ENCODE measurements around the gene PSMB5.

DNA sequence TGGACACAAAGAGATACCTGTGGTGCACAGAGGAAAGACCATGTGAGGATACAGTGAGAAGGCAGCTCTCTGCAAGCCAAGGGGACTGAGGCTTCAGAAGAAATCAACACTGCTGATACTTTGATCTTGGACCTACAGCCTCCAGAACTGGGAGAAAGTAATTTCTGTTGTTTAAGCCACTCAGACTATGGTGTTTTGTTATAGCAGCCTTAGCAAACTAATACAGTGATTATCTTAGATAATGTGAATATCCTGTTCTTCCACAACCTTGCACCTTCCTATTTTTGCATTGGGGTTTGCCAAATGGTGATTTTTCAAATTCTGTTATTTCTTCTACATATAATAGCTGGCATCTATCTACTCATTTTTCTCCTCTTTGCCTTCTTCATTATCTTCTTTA, 16.6 kb downstream of the PSMB5 start:
- TF ChIP-seq POLR2A (IDR thresholded peaks at IDR 0.05; ENCODE audit: insufficient read depth in 1 of 2, low read depth in 2 of 2, low read length in 2 of 2) (no peak), ZNF280D (CRISPR knock-in tag; IDR thresholded peaks at IDR 0.05) (no peak), MNT (IDR thresholded peaks at IDR 0.05) (no peak)
